Measurements from ENCODE around the gene PLD4. TPM values are rescaled to one million over a fixed set of nuclear protein-coding genes. Genes with fewer than 3 reads are reported as not detected.
A peak's percentile ranks its signal among the peaks of the same experiment; 100 is the strongest.

Gene PLD4
- polyA plus RNA-seq, result 10 to 100 TPM in 1 of 4 donors, 1 to 10 TPM in 1, under 1 TPM in 1, not detected in 1; 0.42 to 12.4 (median 1.4) TPM
- long read RNA-seq, donor 1, result 0 reads
- long read RNA-seq, donor 2, partial matches to known transcripts, result 0 of 1 reads
- long read RNA-seq, donor 2, other reads (novel, unspliced or antisense), result 0 of 1 reads
- long read RNA-seq, donor 3, partial matches to known transcripts, result 0 of 1 reads
- long read RNA-seq, donor 3, other reads (novel, unspliced or antisense), result 0 of 1 reads
- long read RNA-seq, donor 4, result 0 reads
- long read RNA-seq, donor 5, result 0 reads
- long read RNA-seq, donor 6, full-length matches to known transcripts, result 6 of 6 reads
- long read RNA-seq, donor 6, partial matches to known transcripts, result 0 of 6 reads
- long read RNA-seq, donor 6, other reads (novel, unspliced or antisense), result 0 of 6 reads
- long read RNA-seq, donor 7, result 0 reads
- long read RNA-seq, donor 8, result 0 reads
- long read RNA-seq, donor 9, result 0 reads
- long read RNA-seq, donor 10, full-length matches to known transcripts, result 5 of 5 reads
- long read RNA-seq, donor 10, partial matches to known transcripts, result 0 of 5 reads
- long read RNA-seq, donor 10, other reads (novel, unspliced or antisense), result 0 of 5 reads

GRCh38 chr14:104924421-104925213, at the start of gene PLD4:
TSS of gene PLD4 (plus strand) at chr14:104924879. CDS start at chr14:104927141, 2,262 bp downstream.
- no peak for DNase-seq
- 69 to 88% (median 76%) methylated on average over 14 of the region's 14 CpGs for WGBS, 3 donors

GRCh38 chr14:104875412-104875751, 49.3 kb upstream of the PLD4 start:
- no peaks in the 10 kb centered on the region for H3K4me1 ChIP-seq (ENCODE audit: control insufficient read depth in 3 of 3, insufficient read depth in 2 of 3, low read depth in 1 of 3, low read length in 2 of 3)
- FAIRE-seq (no peak), DNase-seq (no peak)
- H3K27ac ChIP-seq (ENCODE audit: low read depth in 1 of 3, low read length in 2 of 3), result no peak overlapping the region
- no peak overlapping the region for H3K4me3 ChIP-seq (ENCODE audit: low read depth in 1 of 3, low read length in 3 of 3)
- H3K9me3 ChIP-seq (ENCODE audit: control insufficient read depth in 2 of 2, insufficient read depth in 1 of 2, low read depth in 1 of 2, low read length in 1 of 2), result no peaks in the 10 kb centered on the region
- 95 to 96% (median 96%) methylated on average over 12 to 13 of the region's 13 CpGs for WGBS, 3 donors
- H3K36me3 ChIP-seq (ENCODE audit: control insufficient read depth in 3 of 3, insufficient read depth in 2 of 3, low read depth in 1 of 3, low read length in 3 of 3), result peaks cover 3 to 68% (median 9%) of the 10 kb centered on the region in 3 donors
- no peaks in the 10 kb centered on the region for H3K27me3 ChIP-seq (ENCODE audit: control insufficient read depth in 3 of 3, insufficient read depth in 3 of 3, low read length in 3 of 3)

More at GRCh38 chr14:104924421-104925213, at the start of gene PLD4:
- no peaks in the 10 kb centered on the region for H3K36me3 ChIP-seq (ENCODE audit: control insufficient read depth in 3 of 3, insufficient read depth in 2 of 3, low read depth in 1 of 3, low read length in 3 of 3)
- H3K27ac ChIP-seq (ENCODE audit: low read depth in 1 of 3, low read length in 2 of 3), result no peak within 1 kb of the TSS
- H3K27me3 ChIP-seq (ENCODE audit: control insufficient read depth in 3 of 3, insufficient read depth in 3 of 3, low read length in 3 of 3), result peaks cover 0 to 2% (median 0%) of the 10 kb centered on the region in 3 donors
- peaks cover 0 to 28% (median 0%) of the 10 kb centered on the region in 3 donors for H3K4me1 ChIP-seq (ENCODE audit: control insufficient read depth in 3 of 3, insufficient read depth in 2 of 3, low read depth in 1 of 3, low read length in 2 of 3)
- H3K4me3 ChIP-seq (ENCODE audit: low read depth in 1 of 3, low read length in 3 of 3), result no peak within 1 kb of the TSS
- peaks cover 0 to 8% of the 10 kb centered on the region in 2 donors for H3K9me3 ChIP-seq (ENCODE audit: control insufficient read depth in 2 of 2, insufficient read depth in 1 of 2, low read depth in 1 of 2, low read length in 1 of 2)
- FAIRE-seq, result no peak

- Histone ChIP-seq H3K9me3 (ENCODE audit: control insufficient read depth in 2 of 2, insufficient read depth in 1 of 2, low read depth in 1 of 2, low read length in 1 of 2) (no peaks in the 10 kb centered on the region), H3K4me1 (ENCODE audit: control insufficient read depth in 3 of 3, insufficient read depth in 2 of 3, low read depth in 1 of 3, low read length in 2 of 3) (no peaks in the 10 kb centered on the region), H3K27ac (ENCODE audit: low read depth in 1 of 3, low read length in 2 of 3) (no peak overlapping the region), H3K36me3 (ENCODE audit: control insufficient read depth in 3 of 3, insufficient read depth in 2 of 3, low read depth in 1 of 3, low read length in 3 of 3) (peaks cover 3 to 68% (median 13%) of the 10 kb centered on the region in 3 donors), H3K27me3 (ENCODE audit: control insufficient read depth in 3 of 3, insufficient read depth in 3 of 3, low read length in 3 of 3) (no peaks in the 10 kb centered on the region), H3K4me3 (ENCODE audit: low read depth in 1 of 3, low read length in 3 of 3) (no peak overlapping the region)
- 93 to 98% (median 96%) methylated on average over 7 to 8 of the region's 8 CpGs for WGBS, 3 donors
- DNase-seq (no peak), FAIRE-seq (no peak)
These were observed 48.9 kb upstream of the PLD4 start for GRCh38 chr14:104875811-104876210.

GRCh38 chr14:104876251-104876699, 48.4 kb upstream of the PLD4 start:
- Histone ChIP-seq H3K27ac (ENCODE audit: low read depth in 1 of 3, low read length in 2 of 3) (no peak overlapping the region), H3K36me3 (ENCODE audit: control insufficient read depth in 3 of 3, insufficient read depth in 2 of 3, low read depth in 1 of 3, low read length in 3 of 3) (peaks cover 3 to 69% (median 11%) of the 10 kb centered on the region in 3 donors), H3K27me3 (ENCODE audit: control insufficient read depth in 3 of 3, insufficient read depth in 3 of 3, low read length in 3 of 3) (no peaks in the 10 kb centered on the region), H3K4me1 (ENCODE audit: control insufficient read depth in 3 of 3, insufficient read depth in 2 of 3, low read depth in 1 of 3, low read length in 2 of 3) (no peaks in the 10 kb centered on the region), H3K4me3 (ENCODE audit: low read depth in 1 of 3, low read length in 3 of 3) (no peak overlapping the region), H3K9me3 (ENCODE audit: control insufficient read depth in 2 of 2, insufficient read depth in 1 of 2, low read depth in 1 of 2, low read length in 1 of 2) (no peaks in the 10 kb centered on the region)
- DNase-seq, result peak in 1 of 2 donors; percentile 65
- no peak for FAIRE-seq
- WGBS, 3 donors, result 84 to 92% (median 86%) methylated on average over 8 of the region's 8 CpGs

- Histone ChIP-seq H3K27ac (ENCODE audit: low read depth in 1 of 3, low read length in 2 of 3) (no peak overlapping the region), H3K36me3 (ENCODE audit: control insufficient read depth in 3 of 3, insufficient read depth in 2 of 3, low read depth in 1 of 3, low read length in 3 of 3) (peaks cover 3 to 75% (median 9%) of the 10 kb centered on the region in 3 donors), H3K4me3 (ENCODE audit: low read depth in 1 of 3, low read length in 3 of 3) (no peak overlapping the region), H3K9me3 (ENCODE audit: control insufficient read depth in 2 of 2, insufficient read depth in 1 of 2, low read depth in 1 of 2, low read length in 1 of 2) (no peaks in the 10 kb centered on the region), H3K4me1 (ENCODE audit: control insufficient read depth in 3 of 3, insufficient read depth in 2 of 3, low read depth in 1 of 3, low read length in 2 of 3) (no peaks in the 10 kb centered on the region), H3K27me3 (ENCODE audit: control insufficient read depth in 3 of 3, insufficient read depth in 3 of 3, low read length in 3 of 3) (no peaks in the 10 kb centered on the region)
- no peak for FAIRE-seq
- 76 to 86% (median 85%) methylated on average over 13 to 14 of the region's 14 CpGs for WGBS, 3 donors
- DNase-seq, result no peak
These were observed 47.4 kb upstream of the PLD4 start for GRCh38 chr14:104877066-104877805.

GRCh38 chr14:104877806-104878550, 46.7 kb upstream of the PLD4 start:
- no peaks in the 10 kb centered on the region for H3K9me3 ChIP-seq (ENCODE audit: control insufficient read depth in 2 of 2, insufficient read depth in 1 of 2, low read depth in 1 of 2, low read length in 1 of 2)
- no peak overlapping the region for H3K27ac ChIP-seq (ENCODE audit: low read depth in 1 of 3, low read length in 2 of 3)
- no peaks in the 10 kb centered on the region for H3K27me3 ChIP-seq (ENCODE audit: control insufficient read depth in 3 of 3, insufficient read depth in 3 of 3, low read length in 3 of 3)
- H3K4me3 ChIP-seq (ENCODE audit: low read depth in 1 of 3, low read length in 3 of 3), result no peak overlapping the region
- no peaks in the 10 kb centered on the region for H3K4me1 ChIP-seq (ENCODE audit: control insufficient read depth in 3 of 3, insufficient read depth in 2 of 3, low read depth in 1 of 3, low read length in 2 of 3)
- DNase-seq (no peak), FAIRE-seq (no peak)
- 69 to 79% (median 70%) methylated on average over 30 of the region's 30 CpGs for WGBS, 3 donors
- H3K36me3 ChIP-seq (ENCODE audit: control insufficient read depth in 3 of 3, insufficient read depth in 2 of 3, low read depth in 1 of 3, low read length in 3 of 3), result peaks cover 5 to 81% (median 9%) of the 10 kb centered on the region in 3 donors

- no peaks in the 10 kb centered on the region for H3K27me3 ChIP-seq (ENCODE audit: control insufficient read depth in 3 of 3, insufficient read depth in 3 of 3, low read length in 3 of 3)
- H3K4me3 ChIP-seq (ENCODE audit: low read depth in 1 of 3, low read length in 3 of 3), result no peak overlapping the region
- H3K4me1 ChIP-seq (ENCODE audit: control insufficient read depth in 3 of 3, insufficient read depth in 2 of 3, low read depth in 1 of 3, low read length in 2 of 3), result no peaks in the 10 kb centered on the region
- no peak for FAIRE-seq
- H3K36me3 ChIP-seq (ENCODE audit: control insufficient read depth in 3 of 3, insufficient read depth in 2 of 3, low read depth in 1 of 3, low read length in 3 of 3), result peaks cover 7 to 83% (median 9%) of the 10 kb centered on the region in 3 donors
- no peaks in the 10 kb centered on the region for H3K9me3 ChIP-seq (ENCODE audit: control insufficient read depth in 2 of 2, insufficient read depth in 1 of 2, low read depth in 1 of 2, low read length in 1 of 2)
- 74 to 90% (median 79%) methylated on average over 12 to 14 of the region's 14 CpGs for WGBS, 3 donors
- H3K27ac ChIP-seq (ENCODE audit: low read depth in 1 of 3, low read length in 2 of 3), result no peak overlapping the region
- DNase-seq, result peak; percentile 25 to 36
These were observed 46.1 kb upstream of the PLD4 start for GRCh38 chr14:104878582-104878981.

All from small intestine (tissue), 16 donors.